HG02588 (cell line): ENCODE results near the gene KREMEN1.
"Not testable (repeated sequence)": the region's sequence is repeated elsewhere in the genome, so short reads cannot be mapped to it uniquely, and the experiment has no call there.

ENCODE experiments used
- ATAC-seq: cut with Tn5 transposase; IDR thresholded peaks from one replicate; pipeline ENCODE4 v1.9.1; 2021; ENCODE audit warnings: mild to moderate bottlenecking, moderate library complexity; ENCODE audit not compliant: unreplicated experiment

Gene KREMEN1

DNA sequence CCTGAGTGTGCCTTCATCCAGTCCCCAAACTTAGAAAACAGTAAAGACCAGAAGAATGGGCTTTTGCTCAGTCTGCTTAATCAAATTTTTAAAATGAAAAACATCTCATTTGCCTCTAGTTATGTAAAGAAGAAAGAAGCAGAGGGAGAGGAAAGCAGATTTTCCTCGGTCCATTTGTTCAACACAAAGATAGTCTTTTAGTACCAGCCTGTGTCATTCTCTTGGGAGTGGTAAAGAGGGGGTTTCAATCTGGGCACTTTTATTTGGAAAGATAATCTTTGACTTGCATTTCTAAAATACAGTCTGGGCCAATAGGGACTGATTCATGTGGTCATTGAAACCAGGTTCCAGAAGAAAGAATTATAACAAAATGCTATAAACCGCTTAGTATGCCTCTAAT, 29.5 kb downstream of the KREMEN1 start:
- no peak for ATAC-seq

DNA sequence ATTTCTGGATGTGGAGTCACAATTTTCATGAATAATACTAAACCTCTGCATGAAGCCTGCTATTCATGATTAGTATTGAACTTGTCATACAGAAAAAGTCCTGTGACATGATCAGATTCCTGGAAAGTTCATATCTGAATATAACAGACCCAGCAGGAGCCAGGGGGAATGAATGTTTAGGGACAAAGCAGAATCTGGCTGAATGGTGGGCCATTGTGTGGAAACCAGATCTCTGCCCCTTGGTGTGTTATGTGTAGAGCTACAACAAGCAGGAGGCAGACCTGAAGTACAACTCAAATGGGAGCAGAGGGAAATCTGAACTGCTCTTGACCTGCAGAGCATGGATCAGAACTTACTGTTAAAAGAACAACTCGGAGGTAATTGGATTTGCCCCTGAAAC, 30.3 kb downstream of the KREMEN1 start:
- no peak for ATAC-seq

DNA sequence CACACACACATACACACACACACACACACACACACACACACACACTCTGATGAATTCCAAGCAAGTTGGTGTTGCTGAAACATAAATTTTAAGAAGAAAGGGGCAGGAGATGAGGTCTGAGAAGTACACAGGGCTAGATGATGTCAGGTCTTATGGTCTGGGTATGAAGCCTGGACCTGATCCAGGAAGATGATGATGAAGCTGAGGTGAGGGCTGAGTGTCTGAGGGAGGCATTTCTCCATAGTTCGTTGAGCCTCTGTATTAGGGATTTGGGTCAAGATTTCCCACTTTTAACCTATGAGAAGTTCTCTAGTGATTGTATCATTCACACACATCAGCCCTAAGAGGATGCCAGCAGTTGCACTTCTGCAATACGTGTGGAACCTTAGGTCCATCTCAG, 32.6 kb downstream of the KREMEN1 start:
- no peak for ATAC-seq

DNA sequence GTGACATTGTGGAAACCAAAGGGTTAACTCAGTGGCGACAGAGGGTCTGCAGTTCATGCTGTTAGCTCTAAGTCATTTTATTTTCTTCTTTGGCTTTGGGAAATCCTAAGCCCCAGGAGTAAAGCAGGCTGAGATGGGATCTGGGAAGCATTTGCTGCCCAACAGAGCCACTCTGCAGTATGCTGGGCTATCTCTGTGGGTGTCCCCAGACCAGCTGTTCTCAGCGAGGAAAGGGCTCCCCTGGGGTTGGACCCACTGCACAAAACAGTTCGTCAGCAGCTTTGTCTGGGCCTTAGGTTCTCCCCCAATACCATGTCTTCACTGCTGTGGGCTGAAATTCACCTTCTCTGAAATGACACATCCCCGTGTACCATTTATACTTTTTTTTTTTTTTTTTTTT, 34.0 kb downstream of the KREMEN1 start:
- no peak for ATAC-seq

DNA sequence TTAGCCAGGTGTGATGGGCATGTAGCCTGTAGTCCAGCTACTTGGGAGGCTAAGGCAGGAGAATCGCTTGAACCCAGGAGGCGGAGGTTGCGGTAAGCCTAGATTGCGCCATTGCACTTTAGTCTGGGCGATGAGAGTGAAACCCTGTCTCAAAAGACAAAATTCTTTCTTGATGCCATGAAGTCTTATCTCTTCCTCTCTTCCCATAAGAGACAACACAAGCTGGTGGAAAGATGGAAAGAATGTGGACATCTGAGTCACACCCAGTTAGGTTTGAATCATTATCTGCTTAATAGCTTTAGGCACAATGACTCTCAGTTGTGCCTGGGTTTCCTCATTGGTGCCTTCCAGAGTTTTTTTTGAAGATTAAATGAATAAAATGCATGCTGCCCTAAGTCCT, 35.3 kb downstream of the KREMEN1 start:
- ATAC-seq, result no peak

DNA sequence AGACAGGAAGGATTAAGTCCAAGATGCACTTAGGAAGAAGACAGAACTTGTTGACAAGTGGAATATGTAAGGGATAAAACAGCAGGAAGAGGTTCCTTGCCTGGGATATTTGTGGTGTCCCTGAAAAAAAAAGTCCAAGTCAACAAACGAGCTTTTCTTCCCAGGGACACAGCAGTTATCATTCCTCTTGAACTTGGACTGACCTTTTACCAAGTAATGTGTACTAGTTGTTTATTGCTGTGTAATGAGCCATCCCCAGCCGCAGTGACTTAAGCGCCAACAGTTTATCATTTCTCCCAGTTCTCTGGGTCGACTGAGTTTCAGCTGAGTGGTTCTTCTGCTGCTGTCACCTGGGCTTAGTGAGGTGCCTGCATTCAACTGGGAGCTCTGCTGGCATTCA, 37.0 kb downstream of the KREMEN1 start:
- ATAC-seq, result no peak

DNA sequence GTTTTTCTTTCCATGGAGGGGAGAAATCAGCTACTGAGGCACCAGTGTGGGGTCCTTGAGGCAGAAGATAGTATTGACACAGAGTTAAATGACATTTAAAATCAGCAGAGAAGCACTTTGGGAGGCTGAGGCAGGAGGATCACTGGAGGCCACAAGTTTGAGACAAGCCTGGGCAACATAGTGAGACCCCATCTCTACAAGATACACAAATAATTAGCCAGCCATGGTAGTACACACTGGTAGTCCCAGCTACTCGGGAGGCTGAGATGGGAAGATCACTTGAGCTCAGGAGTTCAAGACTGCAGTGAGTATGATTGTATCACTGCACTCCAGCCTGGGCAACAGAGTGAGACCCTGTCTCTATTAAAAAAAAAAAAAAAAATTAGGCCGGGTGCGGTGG, 38.1 kb downstream of the KREMEN1 start:
- ATAC-seq, result no peak

DNA sequence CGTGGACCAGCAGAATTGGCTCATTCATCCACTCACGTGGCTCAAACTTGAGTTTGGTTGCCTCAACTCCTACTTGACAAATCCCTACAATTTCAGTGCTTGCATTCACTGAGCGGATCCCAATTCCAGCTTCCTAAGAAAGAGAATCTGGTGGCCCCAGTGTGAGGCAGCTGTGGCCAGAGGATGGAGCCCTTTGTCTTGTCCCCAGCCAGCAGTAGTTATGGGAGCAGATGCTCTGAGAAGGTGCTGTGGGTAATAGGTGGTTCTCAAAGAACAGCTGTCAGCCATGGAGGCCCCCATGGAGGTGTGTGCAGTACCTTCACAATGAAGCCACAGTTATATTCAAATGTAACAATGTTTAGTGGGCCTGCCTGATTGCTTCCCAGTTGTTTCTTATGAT, 39.3 kb downstream of the KREMEN1 start:
- no peak for ATAC-seq

DNA sequence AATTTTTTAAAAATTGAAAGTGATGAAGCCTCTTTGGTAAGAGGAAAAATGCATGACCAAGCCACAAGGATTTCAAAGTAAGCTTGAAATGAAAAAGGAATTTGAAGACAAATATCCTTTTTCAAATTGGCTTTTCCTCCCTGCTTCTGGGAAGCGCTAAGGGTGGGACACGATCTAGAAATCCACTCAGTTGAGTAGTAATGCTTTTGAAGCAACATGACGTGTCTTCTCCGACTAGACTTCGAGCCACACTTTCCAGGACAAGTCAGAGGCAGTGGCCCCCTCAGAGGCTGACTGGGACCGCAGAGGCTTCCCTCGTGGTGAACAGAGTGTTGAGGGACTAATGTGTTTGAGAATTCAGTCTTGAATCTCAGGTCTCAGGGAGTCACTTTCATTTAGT, 39.8 kb downstream of the KREMEN1 start:
- no peak for ATAC-seq

DNA sequence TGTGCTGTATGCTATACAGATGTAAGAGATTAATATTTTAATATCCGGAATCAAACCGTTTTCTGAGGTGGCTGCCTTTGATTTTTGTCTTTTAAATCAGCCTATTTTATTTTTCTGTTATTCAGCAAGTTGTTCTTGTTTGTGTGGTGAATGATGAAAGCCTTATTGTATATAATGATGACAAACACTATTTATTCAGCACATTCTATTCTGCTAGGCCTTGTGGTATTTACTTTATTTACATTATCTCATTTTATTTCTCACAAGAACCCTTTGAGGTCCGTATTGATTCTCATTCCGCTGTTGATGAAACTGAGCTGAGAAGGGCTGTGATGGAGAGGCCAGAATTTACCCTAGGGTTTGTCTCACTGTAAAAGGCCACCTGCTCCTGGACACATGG, 40.5 kb downstream of the KREMEN1 start:
- no peak for ATAC-seq

DNA sequence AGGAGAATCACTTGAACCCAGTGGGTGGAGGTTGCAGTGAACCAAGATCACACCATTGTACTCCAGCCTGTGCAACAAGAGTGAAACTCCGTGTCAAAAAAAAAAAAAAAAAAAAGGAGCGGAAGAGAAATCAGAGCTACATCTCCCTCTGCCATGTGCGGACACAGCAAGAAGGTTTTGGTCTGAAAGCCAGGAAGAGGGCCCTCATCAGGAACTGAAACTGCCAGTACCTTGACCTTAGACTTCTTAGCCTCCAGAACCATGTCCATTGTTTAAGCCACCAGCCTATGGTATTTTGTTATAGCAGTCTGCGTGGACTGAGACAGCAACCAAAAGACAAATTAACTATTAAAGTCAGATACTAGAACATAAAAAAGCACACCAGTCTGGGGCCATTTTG, 41.6 kb downstream of the KREMEN1 start:
- no peak for ATAC-seq

DNA sequence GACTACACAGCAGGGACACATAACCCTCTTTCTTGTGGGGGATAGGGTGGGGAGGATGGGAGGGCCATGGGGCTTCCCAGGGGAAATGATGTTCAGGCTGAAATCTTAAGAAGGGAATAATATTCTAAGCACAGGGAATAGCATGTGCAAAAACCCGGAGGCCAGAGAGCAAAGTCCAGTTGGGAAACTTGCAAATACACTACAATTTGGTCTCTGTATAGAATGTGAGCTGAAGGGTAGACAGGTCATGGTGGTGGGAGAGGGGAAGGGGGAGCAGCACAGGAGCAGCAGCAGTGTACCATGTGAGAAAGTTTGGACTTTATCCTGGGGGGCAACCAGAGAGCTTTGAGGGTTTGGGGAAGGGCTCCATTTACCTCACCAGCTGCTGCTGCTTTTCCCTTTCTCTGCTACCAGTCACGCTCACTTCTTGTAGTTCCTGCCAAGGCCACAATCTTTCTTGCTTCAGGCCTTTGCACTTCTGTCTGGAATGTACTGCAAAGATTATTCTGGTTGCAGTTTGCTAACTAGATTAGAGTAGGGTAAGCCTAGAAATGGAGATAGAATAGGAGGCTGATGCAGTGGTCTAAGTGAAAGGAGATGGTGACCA, 43.0 kb downstream of the KREMEN1 start:
- ATAC-seq, result no peak

DNA sequence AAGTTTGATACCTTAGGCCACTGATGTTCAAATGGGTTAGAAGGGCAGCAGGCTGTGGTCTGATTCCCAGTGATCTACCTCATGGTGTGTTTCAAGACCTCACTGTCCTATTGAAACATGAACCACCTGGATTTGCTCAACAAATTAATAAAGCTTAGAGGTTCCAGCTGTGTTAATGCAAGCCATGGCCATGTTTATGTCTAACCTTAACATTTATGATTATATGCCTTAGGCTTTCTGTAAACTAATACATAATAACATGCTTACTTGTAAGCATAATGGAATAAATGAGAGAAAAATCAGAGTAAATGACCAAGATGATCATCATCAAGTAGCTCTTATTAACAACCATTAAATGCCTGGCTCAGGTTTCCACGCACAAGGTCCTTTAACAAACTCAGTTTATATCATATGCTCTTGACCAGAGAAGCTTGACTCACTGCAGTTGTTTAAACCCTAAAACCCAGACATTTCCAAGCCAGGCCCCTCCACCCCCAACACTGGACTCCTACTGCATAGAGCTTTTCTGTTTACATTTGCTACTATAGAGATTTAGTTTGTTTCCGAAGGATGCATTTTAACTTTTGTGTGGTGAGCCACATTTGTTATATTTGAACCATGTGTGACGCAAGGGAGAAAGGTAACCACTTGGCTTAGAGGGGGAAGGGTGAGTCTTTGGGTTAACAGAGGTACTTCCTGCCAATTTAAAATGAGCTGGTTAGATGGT, 43.7 kb downstream of the KREMEN1 start:
- no peak for ATAC-seq

DNA sequence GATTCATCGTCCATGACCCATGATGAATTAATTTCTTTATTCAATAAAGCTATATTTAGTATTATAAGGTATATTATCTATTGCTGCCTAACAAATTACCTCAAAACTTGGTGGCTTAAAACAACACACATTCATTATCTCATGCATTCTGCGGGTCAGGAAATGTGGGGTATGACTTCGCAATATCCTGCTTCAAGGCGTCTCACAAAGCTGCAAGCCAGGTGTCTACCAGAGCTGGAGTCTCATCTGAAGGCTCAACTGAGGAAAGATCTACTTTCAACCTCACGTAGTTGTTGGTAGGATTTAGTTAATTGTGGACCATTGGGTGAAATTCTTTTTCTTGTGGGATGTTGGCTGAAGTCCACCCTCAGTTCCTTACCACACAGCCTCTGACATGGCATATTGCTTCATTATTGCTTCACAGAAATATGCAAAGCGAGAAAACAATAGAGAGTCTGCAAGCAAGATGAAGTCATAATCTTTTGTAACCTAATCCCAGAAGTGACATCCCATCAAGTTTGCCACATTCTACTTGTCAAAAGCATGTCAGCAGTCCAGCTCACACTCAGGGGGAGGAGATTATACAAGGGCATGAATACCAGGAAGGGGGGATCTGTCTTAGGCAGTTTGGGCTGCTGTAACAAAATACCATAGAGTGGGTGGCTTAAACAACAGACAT, 45.1 kb downstream of the KREMEN1 start:
- ATAC-seq, result no peak

DNA sequence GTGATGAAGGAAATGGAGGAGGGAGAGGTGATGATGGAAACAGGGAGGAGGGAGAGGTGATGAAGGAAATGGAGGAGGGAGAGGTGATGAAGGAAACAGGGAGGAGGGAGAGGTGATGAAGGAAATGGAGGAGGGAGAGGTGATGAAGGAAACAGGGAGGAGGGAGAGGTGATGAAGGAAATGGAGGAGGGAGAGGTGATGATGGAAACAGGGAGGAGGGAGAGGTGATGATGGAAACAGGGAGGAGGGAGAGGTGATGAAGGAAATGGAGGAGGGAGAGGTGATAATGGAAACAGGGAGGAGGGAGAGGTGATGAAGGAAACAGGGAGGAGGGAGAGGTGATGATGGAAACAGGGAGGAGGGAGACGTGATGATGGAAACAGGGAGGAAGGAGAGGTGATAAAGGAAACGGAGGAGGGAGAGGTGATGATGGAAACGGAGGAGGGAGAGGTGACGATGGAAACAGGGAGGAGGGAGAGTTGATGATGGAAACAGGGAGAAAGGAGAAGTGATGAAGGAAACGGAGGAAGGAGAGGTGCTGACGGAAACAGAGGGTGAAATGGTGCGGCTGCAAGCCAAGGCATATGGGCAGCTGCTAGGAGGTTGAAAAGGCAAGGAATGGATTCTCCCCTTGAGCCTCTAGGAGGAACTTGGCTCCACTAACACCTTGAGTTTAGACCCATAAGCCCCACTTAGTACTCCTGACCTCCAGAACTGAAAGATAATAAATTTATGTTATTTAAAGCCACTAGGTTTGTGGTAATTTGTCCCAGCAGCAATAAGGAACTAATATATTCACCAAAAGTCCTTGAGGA, 47.5 kb downstream of the KREMEN1 start:
- ATAC-seq, result not testable (repeated sequence)

DNA sequence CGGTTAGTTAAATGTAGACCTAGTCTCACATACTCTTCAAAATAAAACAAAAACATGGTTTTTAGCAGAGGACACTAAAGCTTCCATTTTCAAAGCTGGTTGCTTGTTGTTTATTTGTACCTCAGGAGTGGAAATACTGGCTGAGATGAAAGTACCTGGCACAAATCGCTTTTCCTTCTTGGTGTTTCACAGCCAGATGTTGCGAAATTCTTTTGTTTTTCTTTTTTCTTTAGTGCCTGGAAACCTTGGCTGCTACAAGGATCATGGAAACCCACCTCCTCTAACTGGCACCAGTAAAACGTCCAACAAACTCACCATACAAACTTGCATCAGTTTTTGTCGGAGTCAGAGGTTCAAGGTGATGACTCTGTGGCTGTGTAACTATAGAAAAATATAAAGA, 48.3 kb downstream of the KREMEN1 start:
- ATAC-seq, result no peak

DNA sequence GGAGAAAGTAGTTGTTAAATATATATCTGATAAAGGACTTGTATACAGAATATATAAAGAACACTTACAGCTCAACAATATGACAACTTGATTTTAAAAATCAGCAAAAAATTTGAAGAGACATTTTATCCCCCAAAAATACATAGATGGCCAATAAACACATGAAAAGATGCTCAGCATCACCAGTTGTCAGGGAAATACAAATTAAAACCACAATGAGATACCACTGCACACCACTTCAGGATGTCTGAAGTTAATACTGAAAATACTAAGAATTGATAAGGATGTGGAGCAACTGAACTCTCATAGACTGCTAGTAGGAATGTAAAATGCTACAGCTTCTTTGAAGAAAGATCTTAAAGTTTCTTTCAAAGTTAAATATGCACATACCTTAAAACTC, 49.2 kb downstream of the KREMEN1 start:
- ATAC-seq, result no peak

DNA sequence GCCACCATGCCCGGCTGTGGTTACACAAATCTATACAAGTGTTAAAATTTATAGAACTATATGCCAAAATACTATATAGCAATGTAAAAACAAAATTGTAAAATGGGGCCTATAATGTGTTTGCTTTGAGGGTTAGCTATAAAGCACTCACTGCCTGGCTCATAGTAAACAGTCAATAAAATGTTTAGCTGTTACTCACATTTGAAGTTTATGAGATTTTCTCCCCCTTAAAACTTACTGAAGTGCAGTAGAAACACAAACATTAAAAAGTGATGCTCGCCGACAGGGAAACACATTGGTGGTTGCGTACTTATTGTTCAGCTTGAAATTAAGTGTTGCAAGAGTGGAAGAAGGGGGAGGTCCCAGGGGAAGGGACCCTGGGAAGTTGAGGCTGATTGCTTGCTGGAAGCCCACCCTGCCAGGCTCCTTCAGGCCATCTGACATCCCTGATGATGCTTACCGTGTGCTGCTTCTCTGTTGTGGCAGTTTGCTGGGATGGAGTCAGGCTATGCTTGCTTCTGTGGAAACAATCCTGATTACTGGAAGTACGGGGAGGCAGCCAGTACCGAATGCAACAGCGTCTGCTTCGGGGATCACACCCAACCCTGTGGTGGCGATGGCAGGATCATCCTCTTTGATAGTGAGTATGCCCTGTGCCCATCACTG, 52.1 kb downstream of the KREMEN1 start:
- no peak for ATAC-seq

DNA sequence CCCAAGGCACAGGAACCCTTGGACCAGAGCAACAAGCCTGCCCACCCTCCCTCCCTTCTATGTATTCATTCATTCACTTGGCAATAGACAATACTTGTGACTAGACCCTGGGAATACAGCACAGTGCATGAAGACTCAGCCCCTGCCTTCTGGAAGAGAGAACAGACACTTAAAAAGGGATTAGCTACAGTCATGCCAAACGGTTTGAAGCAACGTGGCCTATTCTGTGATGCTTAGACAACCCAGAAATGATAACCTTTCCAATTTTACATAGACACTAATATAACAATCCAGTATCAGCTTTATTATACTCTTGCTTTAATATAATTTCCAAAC, 52.6 kb downstream of the KREMEN1 start:
- ATAC-seq, result no peak

DNA sequence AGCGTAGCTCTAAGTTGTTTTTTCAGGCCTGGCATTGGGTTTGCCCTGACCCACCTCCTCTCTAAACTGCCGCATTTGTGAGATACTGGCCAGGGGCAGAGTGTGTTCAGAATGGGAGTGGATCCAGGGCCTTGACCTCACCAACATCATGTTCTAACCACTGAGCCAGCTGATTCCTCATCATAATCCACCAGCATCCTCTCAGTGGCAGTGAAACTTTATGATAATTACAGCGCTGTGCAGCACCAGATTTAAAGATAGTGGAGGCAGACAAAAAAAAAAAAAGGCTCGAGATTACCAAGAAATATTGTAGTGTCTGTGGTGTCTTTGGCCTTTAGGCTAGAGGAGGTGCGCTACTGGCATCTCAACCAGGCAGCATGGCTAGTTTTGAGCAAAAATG, 53.0 kb downstream of the KREMEN1 start:
- ATAC-seq, result no peak
